OCI-M1 (cell line): ENCODE data around the gene KAZN.

Experiments
- DNase-seq: peaks from one replicate; lab custom pipeline; 2025; lab: John Stamatoyannopoulos, UW

KAZN gene

GRCh38 chr1:15141935-15142539, 543.6 kb downstream of the KAZN start:
- peak; percentile 45 for DNase-seq

- DNase-seq: no peak
Observed at GRCh38 chr1:15145327-15145726, 546.8 kb downstream of the KAZN start.

GRCh38 chr1:15146142-15146680, 547.7 kb downstream of the KAZN start:
- no peak for DNase-seq

GRCh38 chr1:15146971-15147376, 548.5 kb downstream of the KAZN start:
- no peak for DNase-seq

- DNase-seq: no peak
Observed at GRCh38 chr1:15148004-15148403, 549.5 kb downstream of the KAZN start.

GRCh38 chr1:15148475-15148874, 550.0 kb downstream of the KAZN start:
- DNase-seq: no peak

GRCh38 chr1:15148941-15149340, 550.5 kb downstream of the KAZN start:
- no peak for DNase-seq

GRCh38 chr1:15150376-15150775, 551.9 kb downstream of the KAZN start:
- DNase-seq: no peak

GRCh38 chr1:15151377-15151806, 552.9 kb downstream of the KAZN start:
- DNase-seq: no peak

- DNase-seq: no peak
Observed at GRCh38 chr1:15151871-15152270, 553.4 kb downstream of the KAZN start.

GRCh38 chr1:15152318-15153183, 554.1 kb downstream of the KAZN start:
- peak; percentile 92 for DNase-seq

- DNase-seq: peak; percentile 83
Observed at GRCh38 chr1:15153184-15153841, 554.8 kb downstream of the KAZN start, which contains the start of gene TMEM51. TSS of gene TMEM51 (plus strand) at chr1:15153747. CDS start at chr1:15215088, 61,341 bp downstream.

GRCh38 chr1:15153842-15154479, 555.5 kb downstream of the KAZN start:
- DNase-seq: peak; percentile 88

GRCh38 chr1:15154480-15155036, 556.1 kb downstream of the KAZN start:
- no peak for DNase-seq

GRCh38 chr1:15155191-15155590, 556.7 kb downstream of the KAZN start:
- DNase-seq: no peak

GRCh38 chr1:15155888-15156741, 557.6 kb downstream of the KAZN start:
- peak; percentile 84 for DNase-seq

- peak; percentile 40 for DNase-seq
Observed at GRCh38 chr1:15156807-15157380, 558.4 kb downstream of the KAZN start.

GRCh38 chr1:15157524-15158399, 559.3 kb downstream of the KAZN start:
- no peak for DNase-seq

- DNase-seq: no peak
Observed at GRCh38 chr1:15158506-15159165, 560.2 kb downstream of the KAZN start.
